ENCODE measurements around the gene DCP1B. TPM values are rescaled to one million over a fixed set of nuclear protein-coding genes. Genes with fewer than 3 reads are reported as not detected.

The DCP1B gene
- total RNA-seq, 1 donor from 2014 or later, result 19.2 TPM

DNA sequence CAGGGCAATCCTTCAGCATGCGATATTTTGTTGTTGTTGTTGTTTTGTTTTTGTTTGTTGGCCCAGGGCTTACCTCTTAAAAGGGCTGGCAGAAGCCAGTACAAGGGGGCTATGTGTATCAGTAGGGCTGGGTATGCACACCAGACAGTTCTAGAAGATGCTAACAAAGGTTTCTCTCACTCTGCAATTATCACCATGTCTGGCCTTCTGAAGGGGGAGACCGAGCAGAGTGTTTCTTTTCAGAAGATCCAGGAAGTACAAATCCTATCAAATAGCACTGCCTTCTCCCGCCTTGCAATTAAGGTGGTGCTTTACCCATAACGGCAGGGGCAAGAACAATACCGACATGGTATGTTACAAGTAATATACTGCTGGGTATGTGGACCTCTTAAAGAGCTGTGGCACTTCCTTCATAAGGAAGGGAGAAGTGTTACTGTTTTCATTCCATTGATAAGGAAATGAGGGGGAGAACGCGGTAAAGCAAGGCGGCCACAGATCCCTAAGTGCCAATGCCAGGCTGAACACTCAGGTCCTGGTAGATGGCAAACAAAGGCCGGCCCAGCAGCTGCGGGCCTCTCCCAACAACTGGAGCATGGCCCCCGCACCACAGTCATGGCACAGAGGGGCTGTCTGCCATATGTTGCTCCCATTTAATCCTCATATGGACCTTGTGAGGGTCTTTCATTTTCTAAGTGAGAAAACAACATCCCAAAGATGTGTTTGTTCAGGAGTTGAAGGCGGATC lies 66.6 kb downstream of the DCP1B start:
- DNase-seq (ENCODE audit: extremely low read depth, low read depth, low spot score), result no peak

- no peak for DNase-seq (ENCODE audit: extremely low read depth, low read depth, low spot score)
These were observed 67.6 kb downstream of the DCP1B start for GRCh38 chr12:1936406-1937320.

DNA sequence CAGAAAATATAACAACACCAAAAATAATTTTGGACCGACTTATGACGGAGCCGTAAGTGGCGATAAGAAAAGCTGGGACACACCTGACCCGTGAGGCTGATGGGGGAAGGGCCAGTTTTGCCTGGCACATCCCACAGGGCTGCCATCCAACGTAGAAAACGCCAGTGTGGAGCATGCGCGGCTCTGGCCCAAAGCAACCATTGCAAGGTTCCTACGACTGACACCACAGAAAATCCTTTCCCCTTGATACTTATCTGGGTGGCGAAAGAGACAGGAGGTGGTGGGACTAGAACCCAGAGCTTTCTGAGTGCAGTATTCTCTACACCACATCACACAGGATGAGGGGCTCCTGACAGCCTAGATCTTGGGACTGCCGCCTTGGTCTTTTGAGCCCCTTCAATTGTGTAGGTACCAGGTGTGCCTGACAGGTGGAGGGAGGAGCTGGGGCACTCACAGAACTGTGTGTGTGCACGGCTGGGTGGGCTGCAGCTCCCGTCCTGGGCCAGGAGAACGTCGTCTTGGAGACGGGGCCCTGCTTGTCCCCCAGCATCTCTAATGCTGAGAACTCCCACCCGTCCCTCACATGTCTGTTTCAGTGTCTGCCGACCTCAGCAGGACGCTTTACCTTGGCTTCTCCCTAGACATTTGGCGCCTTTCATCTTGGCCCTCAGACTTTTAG lies 68.4 kb downstream of the DCP1B start:
- no peak for DNase-seq (ENCODE audit: extremely low read depth, low read depth, low spot score)

- no peak for DNase-seq (ENCODE audit: extremely low read depth, low read depth, low spot score)
These were observed 69.0 kb downstream of the DCP1B start for GRCh38 chr12:1935242-1935641.

GRCh38 chr12:1934831-1935230 lies 69.4 kb downstream of the DCP1B start:
- no peak for DNase-seq (ENCODE audit: extremely low read depth, low read depth, low spot score)

GRCh38 chr12:1934068-1934467 lies 70.2 kb downstream of the DCP1B start:
- DNase-seq (ENCODE audit: extremely low read depth, low read depth, low spot score), result no peak

DNA sequence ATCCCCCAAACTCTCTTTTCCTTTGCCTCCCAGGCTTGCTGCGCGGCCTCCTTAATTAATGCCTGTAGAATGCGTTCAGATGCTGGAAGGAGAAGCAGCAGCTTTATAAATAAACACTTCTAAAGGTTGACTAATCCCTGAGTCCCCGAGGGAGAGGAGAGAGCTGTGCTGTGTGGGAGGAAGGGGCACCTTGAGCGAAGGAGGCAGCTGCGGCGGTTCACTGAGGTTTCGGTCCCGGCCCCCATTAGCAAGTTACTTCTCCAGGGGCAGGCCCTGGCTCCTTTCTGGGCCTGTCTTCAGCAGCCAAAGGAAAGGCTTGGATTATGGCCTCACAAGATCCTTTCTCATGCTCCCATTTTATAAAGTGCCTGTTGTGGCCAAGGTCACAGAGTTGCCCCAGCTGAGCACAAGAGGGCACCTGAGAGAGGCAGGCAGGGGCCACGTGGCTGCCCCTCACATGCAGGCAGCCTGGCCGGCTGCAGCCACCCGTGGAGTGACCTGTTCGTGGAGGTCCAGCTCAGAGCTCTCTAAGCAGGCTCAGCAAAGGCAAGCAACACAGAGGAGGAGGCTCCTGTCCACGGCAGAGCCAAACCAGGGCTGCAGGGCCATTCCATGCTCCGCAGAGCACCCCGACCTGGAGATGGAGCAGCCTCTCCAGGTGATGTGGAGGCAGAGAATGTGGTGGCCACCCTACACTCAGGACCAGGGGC lies 70.8 kb downstream of the DCP1B start:
- DNase-seq (ENCODE audit: extremely low read depth, low read depth, low spot score), result no peak

DNA sequence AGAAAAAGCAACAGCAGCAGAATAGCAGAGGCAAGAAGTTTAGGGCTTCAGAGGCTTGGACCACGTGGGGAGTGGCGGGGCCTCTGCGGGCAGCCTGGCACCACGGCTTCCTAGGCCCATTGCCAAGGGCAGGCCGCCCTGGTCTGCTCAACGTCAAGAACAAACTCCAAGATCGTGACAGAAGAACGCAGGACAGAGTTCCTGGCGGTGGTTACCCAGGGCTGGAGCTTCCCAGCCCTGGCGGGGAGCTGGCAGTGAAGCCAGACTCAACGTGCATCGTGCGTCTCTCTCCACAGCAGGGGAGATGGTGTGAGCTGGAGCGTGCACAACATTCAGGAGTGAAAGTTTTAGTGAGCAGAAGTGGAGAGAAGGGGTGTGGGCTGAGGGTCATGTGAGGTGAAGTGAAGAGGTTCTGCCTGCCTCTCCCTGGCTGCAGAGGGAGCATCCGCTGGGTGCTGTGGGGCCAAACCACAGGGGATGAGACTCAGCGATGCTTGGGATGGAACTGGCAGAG lies 71.9 kb downstream of the DCP1B start:
- no peak for DNase-seq (ENCODE audit: extremely low read depth, low read depth, low spot score)

DNA sequence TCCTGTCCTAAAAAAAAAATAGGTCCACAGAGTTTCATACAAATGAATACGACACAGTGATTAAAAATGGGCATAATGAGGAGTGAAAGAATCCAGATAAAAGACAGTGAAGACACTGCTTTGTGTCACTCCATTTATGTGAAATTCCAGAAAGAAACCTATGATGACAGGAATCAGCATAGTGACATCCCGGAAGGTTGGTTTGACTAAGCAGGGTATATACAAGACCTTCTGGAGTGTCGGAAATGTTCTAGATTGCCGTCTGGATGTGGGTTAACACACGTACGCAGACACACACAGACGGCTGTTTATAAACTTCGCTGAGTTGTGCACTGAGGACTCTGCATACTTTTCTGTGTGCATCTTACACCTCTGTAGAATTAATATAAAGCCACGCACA lies 72.6 kb downstream of the DCP1B start:
- DNase-seq (ENCODE audit: extremely low read depth, low read depth, low spot score), result no peak

DNA sequence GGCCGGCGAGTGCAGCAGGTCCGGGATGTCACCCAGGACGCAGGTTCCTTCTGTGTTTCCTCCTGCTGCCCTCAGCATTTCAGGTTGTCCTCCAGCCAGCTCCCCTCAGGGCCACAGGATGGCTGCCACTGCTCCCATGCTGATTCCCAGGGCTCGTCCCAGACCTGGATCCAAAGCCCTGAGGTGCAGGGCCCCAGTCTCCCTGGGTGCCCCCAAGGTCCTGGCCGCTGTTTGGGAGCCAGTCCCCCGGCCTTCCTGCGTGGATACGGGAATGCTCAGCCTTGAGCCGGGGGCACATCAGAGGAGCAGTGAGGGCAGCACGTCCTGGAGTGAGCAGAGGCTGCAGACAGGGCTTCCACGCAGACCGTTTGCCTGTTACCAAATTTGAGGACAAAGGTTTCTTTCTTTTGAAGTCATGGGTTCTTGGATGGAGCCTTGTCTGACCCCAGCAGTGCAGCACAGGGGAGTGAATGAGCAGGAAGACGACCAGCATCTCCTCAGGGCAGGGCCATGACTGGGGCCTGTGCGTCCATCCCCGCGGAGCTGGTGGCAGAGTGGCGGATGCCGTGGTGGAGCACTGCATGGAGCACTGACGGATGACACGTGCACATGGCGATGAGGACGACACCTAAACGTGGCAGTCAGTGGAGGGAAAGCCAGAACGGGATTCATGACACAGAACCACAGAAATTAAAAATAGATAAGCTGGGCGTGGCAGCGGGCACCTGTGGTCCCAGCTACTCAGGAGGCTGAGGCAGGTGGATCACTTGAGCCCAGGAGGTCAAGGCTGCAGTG lies 73.3 kb downstream of the DCP1B start:
- no peak for DNase-seq (ENCODE audit: extremely low read depth, low read depth, low spot score)

GRCh38 chr12:1929985-1930802 lies 74.1 kb downstream of the DCP1B start:
- DNase-seq (ENCODE audit: extremely low read depth, low read depth, low spot score), result no peak

GRCh38 chr12:1929241-1929984 lies 74.8 kb downstream of the DCP1B start:
- DNase-seq (ENCODE audit: extremely low read depth, low read depth, low spot score), result no peak

GRCh38 chr12:1928439-1929121 lies 75.7 kb downstream of the DCP1B start:
- DNase-seq (ENCODE audit: extremely low read depth, low read depth, low spot score), result no peak

GRCh38 chr12:1927751-1928351 lies 76.4 kb downstream of the DCP1B start:
- DNase-seq (ENCODE audit: extremely low read depth, low read depth, low spot score), result no peak

DNA sequence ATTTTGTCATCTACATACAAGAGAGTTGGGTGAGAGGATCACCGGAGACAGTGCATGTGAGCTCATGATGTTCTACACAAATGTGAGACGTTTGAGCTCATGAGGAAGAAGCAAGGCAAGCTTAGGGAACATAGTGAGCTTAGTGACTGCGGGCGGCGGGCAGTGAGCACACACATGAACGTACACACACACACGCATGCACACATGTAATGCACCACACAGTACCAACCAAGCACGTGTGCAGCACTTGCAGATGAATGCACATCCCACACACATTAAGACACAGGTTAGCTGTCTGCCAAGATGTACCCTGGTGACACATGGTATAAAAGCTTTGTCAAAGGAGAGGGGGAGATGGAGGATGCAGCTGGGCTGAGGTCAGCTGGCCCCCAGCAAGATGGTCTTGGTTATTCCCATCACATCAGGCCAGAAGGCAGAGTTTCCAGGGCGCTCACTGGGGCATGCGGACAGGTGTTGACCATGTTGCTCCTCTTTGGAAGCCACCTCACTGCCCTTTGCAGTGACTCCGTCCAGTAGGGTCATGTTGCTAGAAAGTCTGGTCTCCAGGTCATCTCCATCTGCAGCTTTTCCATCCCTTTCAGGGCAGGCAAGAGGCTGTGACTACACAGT lies 77.1 kb downstream of the DCP1B start:
- no peak for DNase-seq (ENCODE audit: extremely low read depth, low read depth, low spot score)

- DNase-seq (ENCODE audit: extremely low read depth, low read depth, low spot score), result no peak
These were observed 78.0 kb downstream of the DCP1B start for GRCh38 chr12:1926251-1926657.

GRCh38 chr12:1925684-1926006 lies 78.6 kb downstream of the DCP1B start:
- DNase-seq (ENCODE audit: extremely low read depth, low read depth, low spot score), result no peak

All from glomerular endothelial cell (primary cell).